NCI-H1436 (cell line): ENCODE results near the gene CSF1.
"Not testable (repeated sequence)": the region's sequence is repeated elsewhere in the genome, so short reads cannot be mapped to it uniquely, and the experiment has no call there.

Experiments used
- DNase-seq: peaks from one replicate; lab custom pipeline; 2025; lab: John Stamatoyannopoulos, UW

Gene CSF1

GRCh38 chr1:109937738-109938137 lies 27.1 kb downstream of the CSF1 start:
- no peak for DNase-seq

GRCh38 chr1:109938556-109938955 lies 27.9 kb downstream of the CSF1 start:
- no peak for DNase-seq

DNA sequence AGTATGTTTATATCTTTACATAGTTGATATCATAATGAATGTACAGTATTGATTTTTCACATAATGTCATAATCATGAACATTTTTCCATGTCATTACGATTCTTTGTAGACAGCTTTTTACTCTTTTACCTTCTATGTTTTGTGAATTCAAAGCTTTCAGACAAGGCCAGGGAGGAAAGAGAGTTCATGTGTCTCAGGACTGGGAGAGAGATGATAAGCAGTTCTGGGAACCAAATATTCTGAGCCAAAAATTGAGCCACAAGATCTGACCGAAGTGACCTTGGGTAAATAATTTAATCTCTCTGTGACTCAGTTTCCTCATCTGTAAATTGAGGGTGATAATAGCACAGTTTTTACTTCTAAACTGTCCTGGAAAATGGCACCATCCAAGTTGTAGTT lies 31.8 kb downstream of the CSF1 start:
- no peak for DNase-seq

DNA sequence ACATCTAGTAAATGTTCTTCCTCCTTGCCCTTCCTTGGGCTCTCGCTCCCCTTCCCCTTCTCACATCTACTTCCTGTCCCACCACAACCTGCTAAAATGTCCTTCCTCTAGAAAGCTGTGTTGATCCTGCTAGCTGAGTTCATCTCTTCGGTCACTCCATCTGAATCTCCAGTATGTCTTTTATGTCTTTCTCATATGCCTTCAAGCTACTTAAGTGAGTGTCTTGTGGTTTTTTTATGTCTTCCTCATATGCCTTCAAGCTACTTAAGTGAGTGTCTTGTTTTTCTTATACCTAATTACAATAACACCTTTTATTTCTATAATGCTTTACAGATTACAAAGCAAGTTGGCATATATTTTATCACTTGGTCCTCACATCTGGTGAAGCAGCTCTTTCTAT lies 33.9 kb downstream of the CSF1 start:
- DNase-seq: no peak

- DNase-seq: no peak
Measured at GRCh38 chr1:109946511-109946910, 35.9 kb downstream of the CSF1 start.

DNA sequence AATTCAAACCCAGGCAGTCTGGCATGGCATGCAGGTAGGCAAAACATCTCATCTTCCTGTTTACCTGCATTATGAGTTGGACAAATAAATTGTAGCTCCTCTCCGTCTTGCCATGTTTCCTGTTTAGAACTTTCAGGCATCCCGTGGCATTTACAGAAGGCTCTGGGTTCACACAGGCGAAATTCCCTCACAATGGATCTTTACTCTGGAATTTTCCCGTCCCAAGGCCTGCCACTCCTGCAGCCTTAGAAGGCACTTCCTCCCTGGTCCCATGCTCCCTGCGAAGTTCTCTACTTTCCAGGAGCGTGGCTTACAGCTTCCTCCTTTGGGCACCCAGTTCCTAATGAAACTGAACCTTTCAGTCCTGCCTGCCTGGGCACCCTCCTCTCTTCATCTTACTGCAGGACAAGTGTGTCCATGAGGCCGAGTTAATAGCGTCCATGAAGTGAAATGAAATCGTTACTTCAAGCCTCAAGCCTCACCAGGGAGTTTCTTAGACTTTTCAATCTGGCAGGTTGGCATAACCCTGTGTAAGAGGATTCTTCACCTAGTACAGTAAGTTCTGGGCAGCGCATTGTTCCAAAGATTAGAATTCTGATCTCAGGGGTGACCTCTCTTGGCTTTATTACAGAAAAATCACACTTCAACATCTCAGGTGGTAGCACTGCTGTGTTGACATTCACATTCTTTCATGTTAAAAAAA lies 37.1 kb downstream of the CSF1 start:
- no peak for DNase-seq

DNA sequence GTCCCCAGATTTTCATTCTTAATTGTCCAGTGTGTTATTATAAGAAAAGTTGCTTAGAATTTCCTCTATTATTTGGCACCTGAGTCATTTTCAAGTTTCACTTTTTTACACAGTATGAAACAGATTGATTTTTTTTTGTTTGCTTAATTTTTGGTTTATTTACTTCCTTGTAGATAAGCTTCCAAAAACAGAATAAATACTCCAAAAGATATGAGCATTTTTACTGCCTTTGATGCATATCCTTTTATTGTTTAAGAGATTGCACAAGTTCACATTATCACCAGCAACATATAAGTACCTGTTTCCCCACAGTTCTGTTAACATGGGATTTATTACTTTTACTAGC lies 37.6 kb downstream of the CSF1 start:
- no peak for DNase-seq

- DNase-seq: no peak
Measured at GRCh38 chr1:109950038-109950437, 39.4 kb downstream of the CSF1 start.

DNA sequence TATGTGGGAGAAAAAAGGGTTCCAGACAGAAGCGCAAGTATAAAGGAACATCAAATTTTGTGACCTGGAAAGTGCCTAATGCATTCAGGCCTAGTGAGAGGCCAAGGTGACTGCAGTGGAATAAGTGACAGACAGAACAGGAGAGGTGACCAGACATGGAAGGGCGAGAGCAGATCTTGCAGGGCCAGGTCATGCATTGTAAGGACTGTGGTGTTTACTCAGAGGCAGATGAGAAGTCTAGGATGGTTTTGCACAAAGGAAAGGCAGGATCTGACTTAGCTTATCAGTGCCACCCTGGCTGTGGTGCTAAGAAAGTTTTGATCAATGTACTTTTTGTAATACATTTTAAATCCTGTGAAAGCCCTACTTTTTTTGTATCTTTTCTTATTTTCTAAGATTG lies 39.9 kb downstream of the CSF1 start:
- no peak for DNase-seq

DNA sequence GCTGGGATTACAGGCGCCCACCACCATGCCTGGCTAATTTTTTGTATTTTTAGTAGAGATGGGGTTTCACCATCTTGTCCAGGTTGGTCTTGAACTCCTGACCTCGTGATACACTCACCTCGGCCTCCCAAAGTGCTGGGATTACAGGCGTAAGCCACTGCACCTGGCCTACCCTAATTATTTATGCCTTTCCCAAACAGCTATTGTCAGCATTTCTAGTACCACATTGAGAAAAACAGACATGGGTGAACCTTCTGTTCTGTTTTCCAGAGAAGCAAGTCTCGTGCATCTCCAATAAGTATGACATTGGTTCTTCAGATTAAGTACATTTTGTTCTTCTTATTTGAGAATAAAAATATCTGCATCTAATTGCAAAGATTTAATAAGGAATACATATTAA lies 40.9 kb downstream of the CSF1 start:
- not testable (repeated sequence) for DNase-seq

- DNase-seq: no peak
Measured at GRCh38 chr1:109954041-109954512, 43.4 kb downstream of the CSF1 start.

GRCh38 chr1:109959632-109959973 lies 49.0 kb downstream of the CSF1 start:
- no peak for DNase-seq

DNA sequence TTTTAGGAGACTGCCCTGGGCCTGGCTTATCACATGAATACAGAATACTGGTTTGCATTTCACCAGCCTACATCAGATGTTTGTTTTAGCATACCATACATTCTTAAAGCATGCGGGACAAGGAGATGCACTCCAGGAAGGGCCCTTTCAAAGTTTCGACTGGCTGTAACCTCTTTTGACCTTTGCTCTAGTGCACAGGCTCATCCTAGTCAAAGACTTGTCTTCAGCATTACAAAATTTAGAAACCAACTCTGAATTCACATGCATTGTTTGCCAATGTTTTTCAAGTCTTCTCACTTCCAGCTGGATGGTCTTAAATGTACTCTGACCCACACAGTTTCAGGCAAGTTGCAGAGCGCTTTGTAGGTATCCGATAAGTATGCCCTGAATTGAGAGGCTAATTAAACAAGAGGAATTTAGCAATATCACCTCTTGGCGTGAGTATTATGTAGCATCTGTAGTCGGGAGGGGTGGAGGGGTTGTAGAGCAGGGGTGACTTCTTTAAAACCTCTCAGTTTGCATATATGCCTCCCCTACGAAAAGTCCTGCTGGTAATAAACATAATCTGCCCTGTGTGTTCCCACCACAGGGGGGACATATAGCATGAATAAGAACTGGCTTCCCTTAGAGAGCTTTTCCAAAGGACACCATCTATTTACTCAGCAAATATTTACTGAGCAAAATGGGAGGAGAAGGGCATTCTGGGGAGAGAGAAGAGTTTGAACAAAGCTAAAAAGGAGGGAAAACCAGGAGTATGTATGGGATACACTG lies 49.5 kb downstream of the CSF1 start:
- DNase-seq: no peak

DNA sequence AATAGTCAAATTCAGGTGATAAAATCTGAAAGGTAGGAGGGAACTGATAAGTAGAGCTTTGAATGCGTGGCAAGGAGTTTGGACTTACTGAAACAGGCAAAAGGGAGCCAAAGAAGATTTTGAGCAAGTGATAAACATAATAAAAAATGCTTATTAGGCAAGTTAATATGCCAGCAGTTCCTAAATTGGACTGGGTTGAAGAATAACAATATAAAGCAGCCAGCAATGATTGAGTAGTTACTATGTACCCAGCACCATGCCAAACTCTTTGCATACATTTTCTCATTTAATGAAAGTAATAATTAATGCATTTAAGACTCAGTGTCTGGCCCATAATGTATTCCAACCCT lies 50.1 kb downstream of the CSF1 start:
- DNase-seq: no peak

DNA sequence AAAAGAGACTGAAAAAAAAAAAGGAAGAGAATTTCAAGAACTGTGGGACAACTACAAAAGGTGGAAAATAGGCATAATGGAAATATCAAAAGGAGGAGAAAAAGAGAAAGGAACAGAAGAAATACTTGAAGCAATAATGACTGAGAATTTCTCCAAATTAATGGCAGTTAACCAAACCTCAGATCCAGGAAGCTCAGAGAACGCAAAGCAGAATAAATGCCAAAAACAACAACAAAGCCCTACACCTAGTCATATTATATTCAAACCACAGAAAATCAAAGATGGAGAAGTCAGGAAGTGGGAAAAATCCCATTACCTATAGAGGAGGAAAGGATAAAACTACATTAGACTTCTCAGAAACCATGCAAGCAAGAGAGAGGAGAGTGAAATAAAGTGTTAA lies 53.2 kb downstream of the CSF1 start:
- no peak for DNase-seq

- no peak for DNase-seq
Measured at GRCh38 chr1:109969146-109969829, 58.6 kb downstream of the CSF1 start.

GRCh38 chr1:109969907-109970306 lies 59.3 kb downstream of the CSF1 start:
- no peak for DNase-seq

- DNase-seq: no peak
Measured at GRCh38 chr1:109971559-109971958, 60.9 kb downstream of the CSF1 start.

DNA sequence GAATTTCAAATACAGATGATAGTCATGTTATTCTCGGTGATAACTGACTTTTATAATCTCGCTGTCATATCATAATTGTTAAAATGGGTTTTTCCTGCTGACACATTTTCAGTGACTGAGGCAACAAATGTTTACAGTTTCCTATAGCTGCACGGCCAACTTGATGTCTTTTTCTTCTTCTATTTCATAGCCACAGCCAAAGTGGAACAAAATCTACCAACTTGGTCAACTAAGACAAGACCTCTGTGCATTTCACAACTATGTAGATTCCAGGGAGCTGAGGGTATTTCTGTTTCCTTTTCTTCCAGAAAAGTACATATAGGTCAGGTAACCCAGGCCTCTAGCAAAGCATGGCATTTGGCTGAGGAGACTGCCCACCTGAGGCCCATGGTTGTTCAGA lies 63.5 kb downstream of the CSF1 start:
- no peak for DNase-seq

DNA sequence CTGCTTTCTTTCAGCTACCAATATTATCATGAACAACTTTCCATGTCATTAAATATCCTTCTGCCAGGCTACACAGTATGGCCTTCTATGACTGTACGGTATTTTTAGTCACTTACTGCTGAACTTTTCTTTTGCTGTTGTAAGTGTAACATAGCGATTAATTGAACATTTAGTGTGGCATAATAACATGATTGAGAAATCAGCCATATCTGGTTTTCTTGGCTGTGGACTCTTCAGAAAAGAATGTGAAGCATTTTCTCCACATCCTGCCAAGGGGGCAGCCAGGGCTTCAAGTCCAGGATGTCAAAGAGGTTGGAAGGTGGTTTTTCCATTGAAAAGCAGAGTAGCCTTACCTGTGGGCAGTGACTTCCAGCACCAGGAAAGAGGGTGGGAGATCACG lies 65.1 kb downstream of the CSF1 start:
- no peak for DNase-seq

DNA sequence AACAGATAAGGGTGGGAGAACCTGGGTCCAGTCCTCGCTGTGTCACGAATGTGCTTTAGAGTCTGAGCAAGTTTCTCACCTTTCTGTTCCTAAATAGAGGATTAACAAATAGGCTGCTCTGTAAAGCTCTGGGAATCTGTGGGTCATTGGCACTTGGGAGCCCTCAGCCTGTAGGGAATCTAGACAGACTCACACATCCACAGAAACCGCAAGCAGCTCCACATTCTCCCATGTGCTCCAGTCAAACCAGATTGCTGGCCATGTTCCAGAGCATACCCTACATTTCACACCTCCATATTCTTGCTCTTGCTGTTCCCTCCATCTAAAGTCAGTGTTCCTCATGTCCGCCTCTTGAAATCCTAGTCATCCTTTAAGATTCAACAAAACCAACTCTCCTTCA lies 66.1 kb downstream of the CSF1 start:
- DNase-seq: no peak

DNA sequence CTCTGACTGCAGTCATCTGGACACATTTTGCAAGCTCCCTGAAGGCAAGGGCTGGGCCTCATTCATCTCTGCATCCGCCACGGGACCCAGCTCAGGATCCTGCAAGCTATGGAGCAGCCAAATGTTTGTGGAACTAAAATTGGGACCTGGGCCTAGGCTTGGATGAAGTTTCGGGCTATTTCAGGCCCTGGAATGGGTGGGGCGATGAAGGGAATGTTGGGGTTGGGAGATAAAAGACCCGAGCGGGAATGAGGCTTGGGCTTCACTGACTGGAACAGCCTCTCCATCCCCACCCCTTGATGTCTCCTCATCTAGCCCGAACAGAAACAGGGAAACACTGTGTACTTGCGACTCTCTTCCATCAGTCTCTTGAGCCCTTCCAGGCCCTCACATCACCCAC lies 66.6 kb downstream of the CSF1 start:
- no peak for DNase-seq

- no peak for DNase-seq
Measured at GRCh38 chr1:109977657-109978378, 67.2 kb downstream of the CSF1 start.
